ENCODE results near the gene CALR3.
"Not testable (repeated sequence)": the region's sequence is repeated elsewhere in the genome, so short reads cannot be mapped to it uniquely, and the experiment has no call there.

CALR3 gene

DNA sequence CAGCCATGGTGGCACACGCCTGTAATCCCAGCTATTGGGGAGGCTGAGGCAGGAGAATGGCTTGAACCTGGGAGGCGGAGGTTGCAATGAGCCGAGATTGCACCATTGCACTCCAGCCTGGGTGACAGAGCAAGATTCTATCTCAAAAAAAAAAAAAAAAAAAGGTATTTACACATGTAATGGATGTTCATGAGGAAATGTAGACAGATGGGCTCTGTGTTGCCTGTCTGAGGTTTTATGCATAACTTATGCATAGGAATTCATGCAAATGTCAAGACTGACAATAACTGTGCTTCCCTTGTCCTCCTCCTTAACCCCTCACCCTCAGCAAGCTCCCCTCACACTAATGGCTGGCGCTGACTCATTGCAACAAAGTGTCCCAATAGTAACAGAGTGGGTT is 9.5 kb downstream of the CALR3 start:
- not testable (repeated sequence) for H3K9me3 Mint-ChIP-seq; H3K27me3 Mint-ChIP-seq; H3K36me3 Mint-ChIP-seq (ENCODE audit: low read depth); H3K27ac Mint-ChIP-seq; DNase-seq; H3K4me3 Mint-ChIP-seq; H3K4me1 Mint-ChIP-seq (ENCODE audit: low read depth)

DNA sequence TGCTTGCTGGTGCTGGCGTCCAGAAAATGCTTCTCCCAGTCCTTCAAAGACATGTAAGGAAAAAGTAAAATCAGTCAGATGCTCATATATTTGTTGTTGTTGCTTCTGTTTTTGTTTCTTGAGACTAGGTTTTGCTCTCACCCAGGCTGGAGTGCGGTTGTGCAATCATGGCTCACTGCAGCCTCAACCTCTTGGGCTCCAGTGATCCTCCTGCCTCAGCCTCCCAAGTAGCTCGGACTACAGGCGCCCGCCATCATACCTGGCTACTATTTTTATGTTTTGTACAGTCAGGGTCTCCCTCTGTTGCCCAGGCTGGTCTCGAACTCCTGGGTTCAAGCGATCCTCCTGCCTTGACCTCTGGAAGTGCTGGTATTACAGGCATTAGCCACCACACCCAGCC is 13.2 kb downstream of the CALR3 start:
- Mint-ChIP-seq H3K27ac (no peak overlapping the region), H3K4me1 (ENCODE audit: low read depth) (no peaks in the 10 kb centered on the region), H3K27me3 (no peaks in the 10 kb centered on the region), H3K36me3 (ENCODE audit: low read depth) (no peaks in the 10 kb centered on the region), H3K9me3 (no peaks in the 10 kb centered on the region), H3K4me3 (no peak overlapping the region)
- DNase-seq: no peak

DNA sequence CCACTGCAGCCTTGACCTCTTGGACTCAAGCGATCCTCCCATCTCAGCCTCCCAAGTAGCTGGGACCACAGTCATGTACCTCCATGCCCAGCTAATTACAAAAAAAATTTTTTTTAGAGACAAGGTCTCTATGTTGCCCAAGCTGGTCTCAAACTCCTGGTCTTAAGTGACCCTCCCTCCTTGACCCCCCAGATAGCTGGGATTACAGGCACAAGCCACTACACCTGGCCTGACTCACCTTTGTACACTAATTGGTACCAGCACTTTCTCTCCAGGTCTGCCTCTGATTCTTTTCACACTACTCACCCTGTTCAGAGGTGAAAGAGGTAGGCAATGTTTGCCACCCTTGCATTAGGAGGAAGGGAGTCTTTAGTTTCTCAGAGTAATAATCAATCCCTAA is 18.7 kb downstream of the CALR3 start:
- Mint-ChIP-seq H3K4me3 (no peak overlapping the region), H3K27me3 (no peaks in the 10 kb centered on the region), H3K27ac (no peak overlapping the region), H3K9me3 (no peaks in the 10 kb centered on the region), H3K36me3 (ENCODE audit: low read depth) (no peaks in the 10 kb centered on the region), H3K4me1 (ENCODE audit: low read depth) (no peaks in the 10 kb centered on the region)
- DNase-seq: no peak

- H3K4me1 Mint-ChIP-seq (ENCODE audit: low read depth): no peaks in the 10 kb centered on the region
- no peak for DNase-seq
- no peak overlapping the region for H3K27ac Mint-ChIP-seq
- no peaks in the 10 kb centered on the region for H3K36me3 Mint-ChIP-seq (ENCODE audit: low read depth)
- no peaks in the 10 kb centered on the region for H3K27me3 Mint-ChIP-seq
- H3K4me3 Mint-ChIP-seq: no peak overlapping the region
- H3K9me3 Mint-ChIP-seq: no peaks in the 10 kb centered on the region
Observed at GRCh38 chr19:16476401-16476800, 19.6 kb downstream of the CALR3 start.

DNA sequence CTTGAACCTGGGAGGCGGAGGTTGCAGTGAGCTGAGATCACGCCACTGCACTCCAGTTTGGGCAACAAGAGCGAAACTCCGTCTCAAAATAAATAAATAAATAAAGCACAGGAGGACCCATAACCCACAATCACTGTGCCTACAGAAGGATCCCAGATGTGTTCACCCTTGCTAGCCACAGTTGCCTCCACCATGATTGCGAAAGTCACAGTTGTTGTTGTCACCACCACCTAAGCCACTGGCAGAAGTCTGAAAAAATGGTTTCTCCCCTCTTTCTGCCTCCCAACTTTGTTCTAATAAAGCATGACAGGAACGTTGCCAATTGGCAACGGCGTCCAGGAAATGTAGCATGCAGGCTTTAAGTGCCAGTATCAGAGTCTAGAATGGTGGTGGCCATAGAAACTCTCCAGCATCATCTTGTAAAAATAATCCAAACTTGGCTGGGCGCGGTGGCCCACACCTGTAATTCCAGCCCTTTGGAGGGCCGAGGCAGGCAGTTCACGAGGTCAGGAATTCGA is 22.0 kb downstream of the CALR3 start:
- no peaks in the 10 kb centered on the region for H3K27me3 Mint-ChIP-seq
- peaks cover 19% of the 10 kb centered on the region for H3K4me1 Mint-ChIP-seq (ENCODE audit: low read depth)
- peaks cover 8% of the 10 kb centered on the region for H3K36me3 Mint-ChIP-seq (ENCODE audit: low read depth)
- no peak for DNase-seq
- no peak overlapping the region for H3K27ac Mint-ChIP-seq
- no peak overlapping the region for H3K4me3 Mint-ChIP-seq
- no peaks in the 10 kb centered on the region for H3K9me3 Mint-ChIP-seq

GRCh38 chr19:16472992-16473391 is 23.0 kb downstream of the CALR3 start:
- peaks cover 8% of the 10 kb centered on the region for H3K36me3 Mint-ChIP-seq (ENCODE audit: low read depth)
- H3K27me3 Mint-ChIP-seq: no peaks in the 10 kb centered on the region
- H3K9me3 Mint-ChIP-seq: no peaks in the 10 kb centered on the region
- DNase-seq: no peak
- no peak overlapping the region for H3K4me3 Mint-ChIP-seq
- peaks cover 25% of the 10 kb centered on the region for H3K4me1 Mint-ChIP-seq (ENCODE audit: low read depth)
- no peak overlapping the region for H3K27ac Mint-ChIP-seq

GRCh38 chr19:16472559-16472899 is 23.4 kb downstream of the CALR3 start:
- Mint-ChIP-seq H3K4me1 (ENCODE audit: low read depth) (peaks cover 29% of the 10 kb centered on the region), H3K4me3 (peak overlapping the region; percentile 89)
- H3K36me3 Mint-ChIP-seq (ENCODE audit: low read depth); H3K9me3 Mint-ChIP-seq; H3K27me3 Mint-ChIP-seq; H3K27ac Mint-ChIP-seq; DNase-seq: not testable (repeated sequence)

- H3K27ac Mint-ChIP-seq: peak overlapping the region; percentile 76
- peak overlapping the region; percentile 89 for H3K4me3 Mint-ChIP-seq
- no peaks in the 10 kb centered on the region for H3K9me3 Mint-ChIP-seq
- no peaks in the 10 kb centered on the region for H3K27me3 Mint-ChIP-seq
- no peak for DNase-seq
- peaks cover 13% of the 10 kb centered on the region for H3K36me3 Mint-ChIP-seq (ENCODE audit: low read depth)
- peaks cover 38% of the 10 kb centered on the region for H3K4me1 Mint-ChIP-seq (ENCODE audit: low read depth)
Observed at GRCh38 chr19:16470911-16471811, 24.8 kb downstream of the CALR3 start.

- H3K4me1 Mint-ChIP-seq (ENCODE audit: low read depth): peaks cover 40% of the 10 kb centered on the region
- H3K36me3 Mint-ChIP-seq (ENCODE audit: low read depth): peaks cover 15% of the 10 kb centered on the region
- H3K27me3 Mint-ChIP-seq: no peaks in the 10 kb centered on the region
- no peaks in the 10 kb centered on the region for H3K9me3 Mint-ChIP-seq
- peak overlapping the region; percentile 89 for H3K4me3 Mint-ChIP-seq
- peak overlapping the region; percentile 76 for H3K27ac Mint-ChIP-seq
- DNase-seq: no peak
Observed at GRCh38 chr19:16470541-16470910, 25.4 kb downstream of the CALR3 start.

DNA sequence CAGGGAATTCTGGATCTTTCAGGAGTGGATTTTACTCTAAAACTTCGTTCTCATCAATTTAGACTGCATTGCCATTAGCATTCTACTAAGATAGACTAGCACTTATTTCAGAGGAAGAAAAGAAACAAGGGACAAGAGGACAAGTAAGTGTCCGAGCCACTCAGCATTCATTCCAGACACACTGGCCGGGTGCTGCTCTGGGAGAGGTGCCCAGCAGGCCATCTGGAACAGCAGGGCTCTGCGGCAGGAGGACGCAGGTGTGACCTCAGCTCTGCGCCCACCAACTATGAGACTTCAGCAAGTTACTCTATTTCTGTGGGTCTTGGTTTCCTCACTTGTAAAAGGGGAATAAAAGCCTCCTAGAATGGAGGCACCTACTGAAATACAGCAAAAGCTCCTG is 28.4 kb downstream of the CALR3 start:
- Mint-ChIP-seq H3K27ac (no peak overlapping the region), H3K4me1 (ENCODE audit: low read depth) (peaks cover 64% of the 10 kb centered on the region)

DNA sequence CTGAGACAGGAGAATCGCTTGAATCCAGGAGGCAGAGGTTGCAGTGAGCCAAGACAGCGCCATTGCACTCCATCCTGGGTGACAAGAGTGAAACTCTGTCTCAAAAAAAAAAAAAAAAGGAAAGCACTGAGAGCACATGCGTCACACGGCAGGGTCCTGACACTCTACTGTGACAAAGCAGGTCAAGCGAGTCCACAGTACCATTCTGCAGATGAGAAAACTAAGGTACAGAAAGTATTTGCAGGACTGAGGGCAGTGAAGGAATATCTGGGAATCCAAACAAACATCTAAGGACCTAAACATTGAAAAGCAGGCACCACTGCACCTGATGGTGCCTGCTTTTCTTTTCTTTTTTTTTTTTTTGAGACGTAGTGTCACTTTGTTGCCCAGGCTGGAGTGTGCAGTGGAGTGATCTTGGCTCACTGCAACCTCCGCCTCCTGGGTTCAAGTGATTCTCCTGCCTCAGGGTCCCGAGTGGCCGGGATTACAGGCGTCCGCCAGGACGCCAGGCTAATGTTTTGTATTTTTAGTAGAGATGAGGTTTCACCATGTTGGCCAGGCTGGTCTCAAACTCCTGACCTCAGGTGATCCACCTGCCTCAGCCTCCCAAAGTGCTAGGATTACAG is 29.1 kb downstream of the CALR3 start:
- H3K4me1 Mint-ChIP-seq (ENCODE audit: low read depth): peaks cover 68% of the 10 kb centered on the region
- not testable (repeated sequence) for H3K27ac Mint-ChIP-seq, H3K27me3 Mint-ChIP-seq, H3K9me3 Mint-ChIP-seq, DNase-seq, H3K4me3 Mint-ChIP-seq
- peaks cover 29% of the 10 kb centered on the region for H3K36me3 Mint-ChIP-seq (ENCODE audit: low read depth)

More for the DNA sequence above, 28.4 kb downstream of the CALR3 start:
- Mint-ChIP-seq H3K4me3 (no peak overlapping the region), H3K36me3 (ENCODE audit: low read depth) (peaks cover 27% of the 10 kb centered on the region), H3K27me3 (no peaks in the 10 kb centered on the region), H3K9me3 (no peaks in the 10 kb centered on the region)
- DNase-seq: no peak

GRCh38 chr19:16465239-16465638 is 30.7 kb downstream of the CALR3 start:
- H3K36me3 Mint-ChIP-seq (ENCODE audit: low read depth): peaks cover 26% of the 10 kb centered on the region
- H3K4me1 Mint-ChIP-seq (ENCODE audit: low read depth): peaks cover 67% of the 10 kb centered on the region
- H3K27ac Mint-ChIP-seq: no peak overlapping the region
- no peak for DNase-seq
- H3K4me3 Mint-ChIP-seq: no peak overlapping the region
- no peaks in the 10 kb centered on the region for H3K9me3 Mint-ChIP-seq
- no peaks in the 10 kb centered on the region for H3K27me3 Mint-ChIP-seq

GRCh38 chr19:16463991-16464575 is 31.9 kb downstream of the CALR3 start:
- Mint-ChIP-seq H3K27ac (no peak overlapping the region), H3K9me3 (no peaks in the 10 kb centered on the region), H3K36me3 (ENCODE audit: low read depth) (peaks cover 23% of the 10 kb centered on the region), H3K4me1 (ENCODE audit: low read depth) (peaks cover 70% of the 10 kb centered on the region), H3K4me3 (no peak overlapping the region), H3K27me3 (no peaks in the 10 kb centered on the region)
- DNase-seq: no peak

GRCh38 chr19:16463341-16463990 is 32.5 kb downstream of the CALR3 start:
- peaks cover 70% of the 10 kb centered on the region for H3K4me1 Mint-ChIP-seq (ENCODE audit: low read depth)
- no peak for DNase-seq
- H3K36me3 Mint-ChIP-seq (ENCODE audit: low read depth): peaks cover 21% of the 10 kb centered on the region
- peak overlapping the region; percentile 46 for H3K27ac Mint-ChIP-seq
- H3K27me3 Mint-ChIP-seq: no peaks in the 10 kb centered on the region
- no peak overlapping the region for H3K4me3 Mint-ChIP-seq
- H3K9me3 Mint-ChIP-seq: no peaks in the 10 kb centered on the region
